ENCODE data around the gene ZNF358. TPM values are rescaled to one million over a fixed set of nuclear protein-coding genes. Genes with fewer than 3 reads are reported as not detected.
A peak's percentile ranks its signal among the peaks of the same experiment; 100 is the strongest.

The ZNF358 gene
- total RNA-seq, 1 donor from 2014 or later, result 86.1 TPM

GRCh38 chr19:7492142-7492541 is 23.8 kb upstream of the ZNF358 start:
- DNase-seq (ENCODE audit: low spot score, unreplicated experiment), result no peak
- Mint-ChIP-seq H3K4me3 (ENCODE audit: low read depth) (no peak overlapping the region), H3K27me3 (peaks cover 5% of the 10 kb centered on the region), H3K36me3 (ENCODE audit: insufficient read depth) (no peaks in the 10 kb centered on the region), H3K9me3 (ENCODE audit: low read depth) (no peaks in the 10 kb centered on the region), H3K4me1 (ENCODE audit: low read depth) (peaks cover 9% of the 10 kb centered on the region), H3K27ac (peak overlapping the region; percentile 62)
- no peak for TF ChIP-seq CTCF (IDR thresholded peaks at IDR 0.05; ENCODE audit: unreplicated experiment)

GRCh38 chr19:7492558-7492957 is 23.3 kb upstream of the ZNF358 start:
- H3K9me3 Mint-ChIP-seq (ENCODE audit: low read depth), result no peaks in the 10 kb centered on the region
- peaks cover 8% of the 10 kb centered on the region for H3K27me3 Mint-ChIP-seq
- peaks cover 9% of the 10 kb centered on the region for H3K4me1 Mint-ChIP-seq (ENCODE audit: low read depth)
- H3K27ac Mint-ChIP-seq, result no peak overlapping the region
- no peak for DNase-seq (ENCODE audit: low spot score, unreplicated experiment)
- TF ChIP-seq CTCF (IDR thresholded peaks at IDR 0.05; ENCODE audit: unreplicated experiment), result no peak
- no peak overlapping the region for H3K4me3 Mint-ChIP-seq (ENCODE audit: low read depth)
- H3K36me3 Mint-ChIP-seq (ENCODE audit: insufficient read depth), result no peaks in the 10 kb centered on the region

GRCh38 chr19:7494416-7495098 is 21.3 kb upstream of the ZNF358 start:
- DNase-seq (ENCODE audit: low spot score, unreplicated experiment), result no peak
- peak overlapping the region; percentile 64 for H3K27ac Mint-ChIP-seq
- no peaks in the 10 kb centered on the region for H3K36me3 Mint-ChIP-seq (ENCODE audit: insufficient read depth)
- peak; percentile 19 for TF ChIP-seq CTCF (IDR thresholded peaks at IDR 0.05; ENCODE audit: unreplicated experiment)
- no peak overlapping the region for H3K4me3 Mint-ChIP-seq (ENCODE audit: low read depth)
- peaks cover 17% of the 10 kb centered on the region for H3K27me3 Mint-ChIP-seq
- H3K9me3 Mint-ChIP-seq (ENCODE audit: low read depth), result no peaks in the 10 kb centered on the region
- peaks cover 4% of the 10 kb centered on the region for H3K4me1 Mint-ChIP-seq (ENCODE audit: low read depth)

GRCh38 chr19:7497292-7497691 is 18.6 kb upstream of the ZNF358 start:
- H3K36me3 Mint-ChIP-seq (ENCODE audit: insufficient read depth), result no peaks in the 10 kb centered on the region
- no peak overlapping the region for H3K27ac Mint-ChIP-seq
- H3K27me3 Mint-ChIP-seq, result peaks cover 30% of the 10 kb centered on the region
- no peaks in the 10 kb centered on the region for H3K9me3 Mint-ChIP-seq (ENCODE audit: low read depth)
- H3K4me3 Mint-ChIP-seq (ENCODE audit: low read depth), result no peak overlapping the region
- no peak for DNase-seq (ENCODE audit: low spot score, unreplicated experiment)
- TF ChIP-seq CTCF (IDR thresholded peaks at IDR 0.05; ENCODE audit: unreplicated experiment), result peak; percentile 54
- peaks cover 3% of the 10 kb centered on the region for H3K4me1 Mint-ChIP-seq (ENCODE audit: low read depth)

- peak overlapping the region; percentile 49 for H3K4me3 Mint-ChIP-seq (ENCODE audit: low read depth)
- H3K9me3 Mint-ChIP-seq (ENCODE audit: low read depth), result no peaks in the 10 kb centered on the region
- TF ChIP-seq CTCF (IDR thresholded peaks at IDR 0.05; ENCODE audit: unreplicated experiment), result peak; percentile 34
- H3K27me3 Mint-ChIP-seq, result peaks cover 50% of the 10 kb centered on the region
- H3K36me3 Mint-ChIP-seq (ENCODE audit: insufficient read depth), result no peaks in the 10 kb centered on the region
- no peaks in the 10 kb centered on the region for H3K4me1 Mint-ChIP-seq (ENCODE audit: low read depth)
- peak; percentile 72 for DNase-seq (ENCODE audit: low spot score, unreplicated experiment)
- H3K27ac Mint-ChIP-seq, result no peak overlapping the region
Observed at GRCh38 chr19:7500811-7501450, 15.0 kb upstream of the ZNF358 start.

All from progenitor cell of endocrine pancreas (in vitro differentiated cells).